HuH-7.5 (cell line): ENCODE data around the gene PBX3.
A peak's percentile ranks its signal among the peaks of the same experiment; 100 is the strongest.

ENCODE experiments used
- DNase-seq: peaks from one replicate; pipeline ENCODE4 v3.0.0; 2011; ENCODE audit warnings: low spot score

The PBX3 gene

GRCh38 chr9:125747053-125747764 is at the start of gene PBX3:
TSS of gene PBX3 (plus strand) at chr9:125747373.
- peak; percentile 55 for DNase-seq

DNA sequence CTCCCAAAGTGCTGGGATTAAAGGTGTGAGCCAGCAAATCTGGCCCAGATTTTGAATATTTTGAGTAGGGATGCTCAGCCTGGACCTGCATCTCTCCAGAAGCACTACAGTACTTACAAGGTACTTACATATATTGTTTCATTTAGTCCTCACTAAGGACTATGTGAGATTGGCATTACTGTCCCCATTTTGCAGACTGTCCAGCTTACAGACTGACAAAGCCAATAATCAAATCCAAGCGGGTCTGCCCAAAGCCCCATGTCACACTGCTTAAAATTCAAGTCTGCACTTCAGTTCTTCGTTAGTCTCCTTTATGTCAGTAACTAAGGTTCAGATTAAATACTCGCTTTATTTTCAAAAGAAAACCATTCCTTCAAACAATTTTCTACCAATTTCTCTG is 47.3 kb upstream of the PBX3 start:
- DNase-seq = no peak

DNA sequence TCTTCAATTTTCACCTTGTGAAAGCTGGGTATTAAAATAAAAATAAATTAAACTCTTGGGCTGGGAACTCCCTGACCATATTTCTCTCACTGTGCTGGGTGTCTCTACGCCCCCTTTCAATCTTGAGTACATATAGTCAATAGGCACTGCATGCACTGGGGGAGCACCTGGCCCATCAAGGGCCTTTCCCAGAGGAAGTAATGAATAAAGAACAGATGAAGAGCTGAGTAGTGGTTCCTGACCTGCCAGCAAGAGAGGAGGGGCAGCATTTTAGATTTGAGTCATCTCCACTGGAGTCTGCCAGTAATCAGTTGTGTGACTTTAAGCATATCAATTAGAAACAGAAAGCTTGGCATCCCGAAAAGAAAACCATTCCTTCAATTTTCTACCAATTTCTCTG is 46.4 kb upstream of the PBX3 start:
- no peak for DNase-seq

DNA sequence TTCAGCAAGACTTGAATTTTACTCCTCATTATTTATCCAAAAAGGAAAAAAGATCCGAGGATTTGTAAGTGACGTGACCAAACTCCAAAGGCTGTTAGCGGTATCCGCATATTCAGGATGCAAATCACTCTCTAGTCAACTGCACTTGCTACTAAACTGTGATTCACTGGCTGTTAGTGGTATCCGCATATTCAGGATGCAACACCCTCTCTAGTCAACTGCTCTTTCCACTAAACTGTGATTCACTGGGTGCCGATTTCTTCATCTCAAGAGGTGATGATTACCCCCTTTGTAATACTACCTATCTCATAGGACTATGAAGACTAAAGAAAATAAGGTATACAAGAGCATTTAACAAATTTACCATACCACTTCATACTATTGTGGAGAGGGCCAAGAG is 45.8 kb upstream of the PBX3 start:
- DNase-seq = no peak

- DNase-seq = no peak
Observed at GRCh38 chr9:125703662-125704061, 43.5 kb upstream of the PBX3 start.

DNA sequence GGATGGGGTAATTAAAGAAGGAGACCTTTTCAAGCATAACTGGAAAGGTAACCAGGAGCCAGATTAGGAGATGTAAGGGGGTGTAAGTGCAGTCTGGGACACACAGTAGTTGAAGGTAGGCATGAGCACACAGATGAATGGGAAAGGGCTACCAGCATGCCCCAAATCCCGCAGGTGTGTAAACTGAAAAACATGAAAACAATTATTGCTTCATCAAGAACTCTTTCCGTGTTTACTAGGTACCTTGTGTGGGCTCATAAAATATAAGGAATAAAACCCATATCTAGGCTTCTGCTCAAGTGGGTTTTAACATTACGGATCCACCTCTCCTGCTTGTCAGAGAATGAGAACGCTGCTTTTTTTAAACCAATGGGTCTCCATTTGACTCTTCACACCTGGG is 41.3 kb upstream of the PBX3 start:
- DNase-seq = no peak

GRCh38 chr9:125706651-125707471 is 40.3 kb upstream of the PBX3 start, which contains the start of gene MAPKAP1:
TSS of gene MAPKAP1 (minus strand) at chr9:125707208. CDS start at chr9:125672574, 34,634 bp downstream.
- peak; percentile 92 for DNase-seq

DNA sequence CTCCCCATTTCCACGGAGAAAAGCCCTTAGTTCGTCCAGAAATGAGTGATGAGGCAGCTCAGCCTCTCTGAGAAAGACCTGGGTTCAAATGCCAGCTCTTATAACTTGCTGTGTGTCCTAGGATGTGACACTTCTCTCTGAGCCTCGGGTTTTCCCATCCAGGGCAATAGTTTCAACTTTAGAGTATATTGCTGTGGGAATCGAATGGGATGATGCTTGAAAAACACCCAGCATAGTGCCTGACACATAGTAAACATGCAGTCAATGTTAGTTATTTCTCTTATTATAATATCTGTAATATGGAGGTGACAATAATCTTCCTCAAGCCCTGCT is 39.7 kb upstream of the PBX3 start:
- no peak for DNase-seq

DNA sequence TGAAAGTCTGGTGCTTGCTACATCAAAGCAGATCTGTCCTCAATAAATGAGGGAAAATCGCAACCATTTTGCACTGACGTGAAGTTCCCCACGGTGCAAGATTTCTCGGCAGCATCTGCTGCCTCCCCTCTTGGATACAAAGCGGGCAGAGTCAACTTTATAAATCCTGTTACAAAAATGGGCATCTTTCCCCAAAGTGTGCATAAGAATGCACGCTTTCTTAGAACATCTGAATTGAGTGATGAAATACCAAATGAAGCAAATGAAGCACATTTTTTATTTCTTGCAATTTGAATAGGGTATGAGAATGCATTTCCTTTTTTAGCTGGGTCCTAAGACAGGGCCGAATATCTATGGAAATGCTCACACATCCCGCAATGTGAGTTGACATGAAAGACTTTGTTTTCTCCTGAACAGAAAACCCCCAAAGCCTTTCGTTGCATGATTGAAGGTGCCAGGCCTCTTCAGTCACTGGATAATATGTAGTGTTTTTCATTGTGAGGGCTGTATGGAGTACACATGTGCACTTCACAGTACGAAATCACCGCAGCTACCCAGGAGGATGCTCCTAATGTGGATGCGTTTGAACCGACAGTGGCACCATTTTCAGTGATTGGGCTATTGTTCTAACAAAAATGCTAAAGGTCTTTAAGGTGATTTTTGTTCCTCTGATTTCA is 20.6 kb upstream of the PBX3 start:
- DNase-seq = no peak

DNA sequence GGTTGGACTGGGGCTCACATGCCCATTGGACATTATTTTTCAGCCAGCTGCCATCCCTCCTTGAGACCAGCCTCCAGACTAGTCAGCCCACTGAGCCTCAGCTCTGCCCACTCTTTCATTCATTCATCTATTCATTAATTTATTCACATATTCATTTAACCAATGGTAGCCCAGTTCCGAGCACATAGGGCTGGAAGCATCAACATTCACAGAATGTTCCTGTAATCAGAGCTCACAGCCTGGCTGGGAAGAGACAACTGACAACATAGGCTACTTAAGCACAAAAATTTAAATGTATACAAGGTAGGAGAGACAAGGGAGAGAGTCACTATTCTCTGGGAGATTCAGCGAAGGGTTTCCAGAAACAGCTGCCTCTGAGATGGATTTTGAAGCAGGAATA is 17.0 kb upstream of the PBX3 start:
- DNase-seq = no peak

- no peak for DNase-seq
Observed at GRCh38 chr9:125732562-125732961, 14.6 kb upstream of the PBX3 start.

GRCh38 chr9:125739436-125739835 is 7.7 kb upstream of the PBX3 start:
- no peak for DNase-seq

DNA sequence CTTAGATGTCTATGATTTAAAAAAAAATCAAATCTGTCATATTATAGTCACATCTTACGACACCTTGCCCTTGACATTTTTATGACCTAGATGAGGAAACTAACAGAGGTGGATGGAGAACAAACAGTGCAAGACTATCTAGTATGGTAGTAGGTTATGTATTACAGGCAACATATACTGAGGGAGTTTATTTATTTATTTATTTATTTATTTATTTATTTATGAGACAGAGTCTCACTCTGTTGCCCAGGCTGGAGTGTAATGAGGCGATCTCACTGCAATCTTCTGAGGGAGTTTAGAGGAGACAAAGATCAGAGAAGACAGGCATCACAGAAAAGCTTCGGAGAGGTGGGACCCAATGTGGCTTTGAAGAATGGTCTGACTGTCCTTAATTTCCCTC is 4.5 kb upstream of the PBX3 start:
- DNase-seq = no peak

GRCh38 chr9:125743682-125744428 is 3.3 kb upstream of the PBX3 start:
- no peak for DNase-seq

GRCh38 chr9:125744616-125745015 is 2.6 kb upstream of the PBX3 start:
- DNase-seq = no peak

GRCh38 chr9:125745018-125745417 is 2.2 kb upstream of the PBX3 start:
- no peak for DNase-seq

GRCh38 chr9:125745682-125746016 is 1.5 kb upstream of the PBX3 start:
- DNase-seq = no peak

- DNase-seq = peak; percentile 97
Observed at GRCh38 chr9:125746017-125746773, 978 bp upstream of the PBX3 start.

DNA sequence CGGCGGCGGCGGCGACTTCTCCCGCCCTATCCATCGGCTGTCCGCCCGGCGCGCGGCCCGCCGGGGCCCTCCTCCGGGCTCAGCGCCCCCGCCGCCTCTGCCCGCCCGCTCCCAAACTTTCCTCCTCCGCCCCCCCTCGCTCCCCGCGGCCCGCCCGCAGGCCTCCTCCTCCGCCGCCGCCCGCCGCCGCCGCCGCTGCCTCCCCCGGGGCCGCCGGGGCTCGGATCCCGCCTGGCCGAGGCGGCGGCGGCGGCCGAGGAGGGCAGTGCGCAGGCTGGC is 460 bp upstream of the PBX3 start:
- no peak for DNase-seq

DNA sequence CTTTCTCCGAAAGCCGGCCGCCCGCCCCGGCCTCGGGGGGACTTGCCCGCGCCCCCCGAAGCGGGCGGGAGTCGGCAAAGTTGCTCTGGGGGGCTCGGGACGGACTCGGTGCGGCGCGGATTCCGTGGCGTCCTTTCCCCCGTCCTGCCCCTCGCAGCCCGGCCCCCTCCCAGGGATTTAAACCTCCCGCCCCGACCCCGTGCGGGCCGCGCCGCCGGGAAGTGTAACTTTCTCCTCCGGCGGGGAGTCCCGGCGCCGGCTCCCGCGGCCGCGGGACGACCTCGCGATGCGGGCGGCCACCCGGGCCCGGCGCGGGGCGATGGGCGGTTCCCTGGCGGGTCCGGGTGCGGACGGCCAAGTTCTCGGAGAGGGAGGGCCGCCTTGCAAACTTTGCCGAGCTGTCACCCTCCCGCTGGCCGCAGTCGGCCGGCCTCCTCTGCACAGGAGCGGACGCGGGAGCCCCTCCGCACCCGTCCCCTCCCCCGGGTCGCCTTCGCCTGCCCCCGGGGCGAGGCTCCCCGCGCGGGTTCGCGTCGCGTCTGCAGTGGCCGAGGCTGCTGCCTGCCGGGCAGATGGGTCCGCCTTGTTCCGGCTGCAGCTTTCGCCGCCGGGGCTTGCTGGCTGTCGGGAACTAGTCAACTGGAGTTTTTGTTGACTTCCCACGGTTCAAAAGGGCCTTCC is 732 bp downstream of the PBX3 start:
- peak; percentile 50 for DNase-seq

GRCh38 chr9:125748446-125749099 is 1.4 kb downstream of the PBX3 start:
- DNase-seq = peak; percentile 35
